HepG2 (cell line): ENCODE results near the gene PSMB3. TPM values are rescaled to one million over a fixed set of nuclear protein-coding genes. Genes with fewer than 3 reads are reported as not detected.
A peak's percentile ranks its signal among the peaks of the same experiment; 100 is the strongest.

ENCODE experiments used
- ARHGAP35 ChIP-seq: sonication (generic); formaldehyde crosslinking; IDR thresholded peaks from 2 replicates; pipeline ENCODE4 v1.9.0; 2022; ENCODE audit warnings: mild to moderate bottlenecking, inconsistent platforms, moderate library complexity, missing genetic modification reagents, borderline replicate concordance
- ATF5 ChIP-seq: sonication (generic); formaldehyde crosslinking; IDR thresholded peaks from 2 replicates; pipeline ENCODE4 v1.4.0; 2020; ENCODE audit warnings: mild to moderate bottlenecking, low read depth, missing genetic modification reagents
- ATRX ChIP-seq: sonication (generic); formaldehyde crosslinking; IDR thresholded peaks from 2 replicates; pipeline ENCODE4 v1.4.0; 2020; ENCODE audit warnings: missing genetic modification reagents, borderline replicate concordance
- CSRNP2 ChIP-seq: sonication (generic); formaldehyde crosslinking; conservative IDR thresholded peaks from 2 replicates; pipeline ENCODE4 v1.8.0; 2022; ENCODE audit warnings: low read depth, missing genetic modification reagents
- HNRNPL ChIP-seq: fragments of 200-400 bp; formaldehyde crosslinking; IDR thresholded peaks from 2 replicates; pipeline ENCODE4 v1.6.1; 2017; ENCODE audit warnings: mild to moderate bottlenecking, low read depth, low read length
- HNRNPUL1 ChIP-seq: fragments of 200-400 bp; formaldehyde crosslinking; IDR thresholded peaks from 2 replicates; pipeline ENCODE4 v1.6.1; 2017; ENCODE audit warnings: low read depth, mild to moderate bottlenecking, low read length, moderate library complexity
- IRF2 ChIP-seq: IDR thresholded peaks from 2 replicates; pipeline ENCODE4 v1.6.1; 2018; ENCODE audit warnings: missing genetic modification reagents, missing compliant biosample characterization
- MTA1 ChIP-seq: sonication (generic); formaldehyde crosslinking; IDR thresholded peaks from 2 replicates; pipeline ENCODE4 v1.4.0; 2020; ENCODE audit warnings: missing genetic modification reagents, mild to moderate bottlenecking, borderline replicate concordance
- MXI1 ChIP-seq: IDR thresholded peaks from 3 replicates; pipeline ENCODE4 v1.6.1; 2012; ENCODE audit warnings: low read depth, low read length, inconsistent platforms, borderline replicate concordance
- NCOA1 ChIP-seq: sonication (generic); formaldehyde crosslinking; IDR thresholded peaks from 2 replicates; pipeline ENCODE4 v1.9.0; 2021; ENCODE audit warnings: missing genetic modification reagents
- NCOA5 ChIP-seq: sonication (generic); formaldehyde crosslinking; IDR thresholded peaks from 2 replicates; pipeline ENCODE4 v1.4.0; 2020; ENCODE audit warnings: missing genetic modification reagents
- RORA ChIP-seq: sonication (generic); formaldehyde crosslinking; IDR thresholded peaks from 2 replicates; pipeline ENCODE4 v1.5.0; 2020; ENCODE audit warnings: mild to moderate bottlenecking, missing genetic modification reagents, moderate library complexity
- STAT5B ChIP-seq: sonication (generic); formaldehyde crosslinking; IDR thresholded peaks from 2 replicates; pipeline ENCODE4 v1.4.0; 2020; ENCODE audit warnings: missing genetic modification reagents
- TEAD2 ChIP-seq: sonication (generic); formaldehyde crosslinking; IDR thresholded peaks from 2 replicates; pipeline ENCODE4 v1.9.0; 2021; ENCODE audit warnings: missing genetic modification reagents
- ZBTB38 ChIP-seq: sonication (generic); formaldehyde crosslinking; IDR thresholded peaks from 2 replicates; pipeline ENCODE4 v1.5.1; 2020; ENCODE audit warnings: mild to moderate bottlenecking, missing genetic modification reagents
- ZBTB43 ChIP-seq: sonication (generic); formaldehyde crosslinking; conservative IDR thresholded peaks from 2 replicates; pipeline ENCODE4 v1.4.0; 2020; ENCODE audit warnings: missing genetic modification reagents
- ZFAT ChIP-seq: sonication (generic); formaldehyde crosslinking; conservative IDR thresholded peaks from 2 replicates; pipeline ENCODE4 v1.8.1; 2023; ENCODE audit warnings: missing genetic modification reagents, inconsistent platforms
- ZNF143 ChIP-seq: sonication (generic); formaldehyde crosslinking; IDR thresholded peaks from 2 replicates; pipeline ENCODE4 v1.4.0; 2020; ENCODE audit warnings: missing genetic modification reagents
- ZNF160 ChIP-seq: sonication (generic); formaldehyde crosslinking; IDR thresholded peaks from 2 replicates; pipeline ENCODE4 v1.8.0; 2022; ENCODE audit warnings: mild to moderate bottlenecking, inconsistent platforms, missing genetic modification reagents
- ZNF20 ChIP-seq: sonication (generic); formaldehyde crosslinking; IDR thresholded peaks from 2 replicates; pipeline ENCODE4 v1.4.0; 2020; ENCODE audit warnings: mild to moderate bottlenecking, moderate library complexity, missing genetic modification reagents
- ZNF251 ChIP-seq: sonication (generic); formaldehyde crosslinking; IDR thresholded peaks from 2 replicates; pipeline ENCODE4 v1.9.0; 2021; ENCODE audit warnings: mild to moderate bottlenecking, missing genetic modification reagents
- ZNF260 ChIP-seq: sonication (generic); formaldehyde crosslinking; IDR thresholded peaks from 2 replicates; pipeline ENCODE4 v1.4.0; 2020; ENCODE audit warnings: missing genetic modification reagents, low read depth, mild to moderate bottlenecking, borderline replicate concordance
- ZNF496 ChIP-seq: sonication (generic); formaldehyde crosslinking; IDR thresholded peaks from 2 replicates; pipeline ENCODE4 v1.8.1; 2023; ENCODE audit warnings: mild to moderate bottlenecking, moderate library complexity, missing genetic modification reagents; ENCODE audit not compliant: insufficient replicate concordance
- ZNF576 ChIP-seq: sonication (generic); formaldehyde crosslinking; IDR thresholded peaks from 2 replicates; pipeline ENCODE4 v1.4.0; 2020; ENCODE audit warnings: mild to moderate bottlenecking, missing genetic modification reagents
- ZNF614 ChIP-seq: IDR thresholded peaks from 2 replicates; pipeline ENCODE4 v1.6.1; 2018; ENCODE audit warnings: missing biosample characterization, missing genetic modification reagents, inconsistent platforms, borderline replicate concordance
- ZNF704 ChIP-seq: sonication (generic); formaldehyde crosslinking; IDR thresholded peaks from 2 replicates; pipeline ENCODE4 v1.8.1; 2023; ENCODE audit warnings: mild to moderate bottlenecking, inconsistent platforms, moderate library complexity, missing genetic modification reagents, borderline replicate concordance
- polyA plus RNA-seq, 8 experiments: library from polyadenylated mRNA; depleted of rRNA in 3 of 8; stranded (reverse) in 7 of 8; unstranded in 1 of 8; fragments of >200 nt; fragmentation: Illumina TruSeq in 4 of 8; extraction: Trizol in 4 of 8; gene quantifications; 2 replicates each; pipeline versions ENCODE4 v1.2.1 to v1.2.3, GENCODE V29; 2011 to 2016; ENCODE audit warnings: low read depth in 4 of 8, missing spikeins in 1 of 8, mixed read lengths in 1 of 8; ENCODE audit not compliant: insufficient read depth in 1 of 8
- total RNA-seq, 5 experiments: library from RNA; depleted of rRNA; stranded (reverse); fragments of >200 nt; fragmentation: Illumina TruSeq; extraction: Trizol; gene quantifications; 2 replicates each; pipeline ENCODE4 v1.2.3, GENCODE V29; 2016; ENCODE audit warnings: low read depth in 1 of 5

The PSMB3 gene
- total and polyA plus RNA-seq, 2 of the 13 experiments (the other 11 are each of a cell fraction or from before 2014, with no cell fraction given): 366 to 517 TPM

GRCh38 chr17:38705803-38706504 is 46.6 kb upstream of the PSMB3 start (continued):
- TF ChIP-seq HNRNPUL1 (no peak), ZNF260 (CRISPR knock-in tag) (no peak), ZNF576 (0 out of 2 replicates have a peak, but pooled peaks have one; percentile 20), ZNF143 (CRISPR knock-in tag) (no peak), MXI1 (peak; percentile 19; the same call in 1 of the 3 replicates), IRF2 (CRISPR knock-in tag) (no peak), ATF5 (no peak), ZFAT (CRISPR knock-in tag) (no peak), RORA (no peak), CSRNP2 (CRISPR knock-in tag) (no peak), HNRNPL (peak; percentile 94), ZNF251 (CRISPR knock-in tag) (no peak), ZNF20 (CRISPR knock-in tag) (0 out of 2 replicates have a peak, but pooled peaks have one; percentile 48), MTA1 (CRISPR knock-in tag) (0 out of 2 replicates have a peak, but pooled peaks have one; percentile 40), ZNF704 (CRISPR knock-in tag) (no peak), ATRX (CRISPR knock-in tag) (no peak), ZBTB38 (no peak), ZNF614 (no peak), ZNF160 (0 out of 2 replicates have a peak, but pooled peaks have one; percentile 32), ZBTB43 (CRISPR knock-in tag) (no peak), STAT5B (CRISPR knock-in tag) (no peak), TEAD2 (CRISPR knock-in tag) (no peak), NCOA5 (CRISPR knock-in tag) (no peak), NCOA1 (CRISPR knock-in tag) (peak; percentile 75), ARHGAP35 (0 out of 2 replicates have a peak, but pooled peaks have one; percentile 59), ZNF496 (CRISPR knock-in tag) (no peak)
